Stimulated activated CD4-positive, alpha-beta T cell treated with anti-CD3 and anti-CD28 coated beads, TNF-alpha, amount 100 ng/mL, for 48 hours (primary cell): ENCODE data around the gene ELMOD1.

Experiments
- DNase-seq, 3 donors: peaks; one replicate each; pipeline ENCODE4 v3.0.0-alpha.2; 2020; ENCODE audit warnings: low read depth in 3 of 3

The ELMOD1 gene

DNA sequence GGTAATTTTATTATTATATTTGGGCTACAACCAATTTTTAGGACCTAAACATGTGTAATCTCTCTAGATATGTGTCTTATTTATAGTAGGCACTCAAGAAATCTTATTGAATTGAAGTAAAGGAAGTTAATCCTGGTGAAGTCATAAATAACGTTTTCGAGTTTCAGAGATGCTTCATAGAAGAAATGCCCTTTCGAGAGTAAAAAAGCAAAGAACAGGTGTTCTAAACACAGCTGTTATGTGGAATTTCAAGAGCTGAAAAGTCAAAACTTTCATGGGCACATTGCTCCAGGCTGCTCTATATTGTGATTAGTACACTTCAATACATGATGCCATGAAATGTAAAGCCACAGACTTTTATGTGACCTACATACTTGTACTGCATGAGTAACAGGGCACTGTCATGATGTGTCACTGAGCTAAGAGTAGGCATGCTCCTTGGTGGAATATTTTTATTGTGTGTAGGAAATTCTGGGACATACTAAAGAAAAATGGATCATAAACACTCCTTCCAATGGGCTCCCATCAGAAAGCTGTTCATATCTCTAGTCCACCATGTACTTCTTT is 7.2 kb upstream of the ELMOD1 start:
- DNase-seq = no peak

DNA sequence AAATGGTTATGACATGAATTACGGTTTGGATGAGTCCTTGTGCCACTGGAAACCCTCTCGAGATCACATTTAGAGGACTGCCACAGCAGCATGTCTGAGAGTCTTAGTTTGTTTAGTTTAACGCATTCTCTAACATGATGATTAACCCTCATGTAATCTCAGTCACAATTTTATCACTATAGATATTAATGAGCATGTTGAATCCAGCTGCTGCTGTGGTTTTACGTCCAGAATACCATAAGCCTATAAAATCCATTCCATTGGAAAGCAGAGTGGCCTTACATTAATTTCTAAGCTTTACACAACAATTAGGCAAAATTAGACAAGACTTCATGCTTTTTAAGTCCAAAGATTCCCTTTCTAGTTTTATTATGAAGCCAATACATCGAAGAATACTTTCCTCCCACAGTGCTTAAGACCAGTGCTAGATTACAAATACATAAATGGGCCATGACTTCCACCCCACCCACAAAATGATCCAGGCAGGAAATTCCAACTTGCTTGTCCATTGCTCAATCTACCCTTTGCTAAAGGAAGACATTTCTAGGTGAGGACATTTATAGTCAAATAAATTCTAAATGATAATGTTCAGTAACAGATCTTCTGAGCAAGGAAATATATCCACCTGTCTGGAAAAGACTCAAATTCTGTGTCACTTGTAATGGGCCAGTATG is 3.5 kb upstream of the ELMOD1 start:
- DNase-seq = no peak

DNA sequence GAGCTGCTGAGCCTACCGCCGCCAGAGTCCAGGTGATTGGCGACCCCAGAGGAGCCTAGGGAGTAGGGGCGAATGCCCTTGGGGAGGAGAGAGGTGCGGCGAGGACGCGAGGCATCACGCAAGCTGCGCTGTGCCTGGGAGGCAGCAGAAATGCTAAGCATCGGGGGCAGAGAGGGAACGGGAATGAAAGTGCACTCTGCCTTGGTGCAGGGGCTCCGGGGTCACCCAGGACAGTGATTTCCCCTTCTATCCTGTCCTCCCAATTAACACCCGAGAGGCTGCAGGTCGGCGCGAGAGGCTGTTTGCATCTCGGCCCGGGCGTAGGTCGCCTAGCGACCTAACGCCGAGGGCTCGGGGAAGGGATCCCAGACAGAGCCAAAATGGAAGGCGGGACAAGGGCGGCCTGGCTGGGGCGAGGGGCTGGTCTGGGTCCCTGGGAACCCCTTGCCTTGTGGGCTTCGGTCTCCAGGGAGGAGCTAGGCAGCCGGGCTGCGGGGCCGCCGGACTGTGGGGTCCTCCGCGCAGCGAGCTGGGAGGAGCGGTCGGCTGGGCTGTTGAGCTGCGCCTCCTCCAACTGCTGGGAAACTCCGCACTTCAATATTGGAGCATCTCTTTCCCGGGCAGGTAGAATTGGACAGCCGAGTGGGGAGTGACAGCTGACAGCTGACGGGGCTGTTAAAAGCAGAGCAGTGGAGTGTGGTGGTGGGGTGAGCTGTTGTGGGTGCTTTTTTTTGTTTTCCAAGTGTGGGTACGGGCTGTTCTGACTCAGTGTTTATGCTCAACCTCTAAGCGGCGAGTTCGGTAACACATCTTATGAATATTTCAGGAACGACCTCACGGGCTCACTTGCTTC is 657 bp downstream of the ELMOD1 start:
- DNase-seq = peak in 2 of 3 donors; percentile 12 to 33

DNA sequence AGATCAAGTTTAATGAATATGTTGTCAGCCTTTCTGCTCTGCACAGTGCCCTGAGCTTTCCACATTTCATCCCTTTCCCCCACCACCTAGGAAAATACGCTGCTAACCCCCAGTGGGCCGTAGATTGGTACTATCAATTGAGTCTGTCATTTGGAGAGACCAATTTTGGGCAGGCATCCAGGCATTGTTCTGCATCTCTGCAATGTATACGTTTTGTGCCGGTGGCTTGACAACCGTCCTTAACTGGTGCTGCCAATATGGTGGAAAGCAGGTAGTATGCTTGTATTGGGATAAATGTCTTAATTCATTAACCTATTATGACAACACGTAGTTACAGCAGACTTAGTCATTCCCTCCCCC is 1.3 kb downstream of the ELMOD1 start:
- DNase-seq = no peak

DNA sequence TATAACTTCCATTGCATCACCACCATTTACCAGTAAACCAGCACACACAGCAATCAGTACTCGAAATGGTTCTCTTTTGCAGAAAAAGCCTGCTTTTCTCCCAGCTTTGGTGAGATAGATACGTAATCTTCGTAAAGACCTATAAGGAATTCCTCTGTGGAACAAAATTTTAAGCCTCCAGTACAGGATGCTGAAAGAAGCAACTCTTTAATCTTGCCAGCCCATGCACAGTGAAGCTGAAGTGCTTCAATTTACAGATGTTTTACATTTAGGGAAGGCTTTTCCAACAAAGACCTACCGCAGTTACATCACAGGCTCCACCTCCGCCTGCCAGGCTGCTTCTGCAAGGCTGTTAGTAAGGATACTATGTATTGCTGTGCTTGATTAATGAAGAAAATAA is 1.9 kb downstream of the ELMOD1 start:
- no peak for DNase-seq

DNA sequence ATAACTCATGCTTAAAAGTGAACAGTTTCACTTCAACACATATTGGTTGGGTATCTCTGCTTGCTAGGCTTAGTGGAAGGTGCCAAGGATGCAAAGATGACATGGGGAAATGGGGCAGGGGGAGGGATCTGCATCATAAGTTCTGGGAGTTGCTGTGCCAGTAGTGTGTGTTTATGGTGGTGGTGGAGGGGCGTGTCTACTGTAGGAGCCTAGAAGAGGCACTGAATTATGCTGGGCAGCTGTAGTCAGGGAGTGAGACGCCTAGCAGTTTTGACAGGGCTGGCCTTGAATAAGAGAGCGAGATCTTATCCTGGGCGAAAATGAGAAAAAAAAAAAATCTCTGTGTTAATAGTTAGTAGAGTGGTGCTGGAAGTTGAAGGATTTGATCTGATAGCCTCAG is 3.0 kb downstream of the ELMOD1 start:
- no peak for DNase-seq

DNA sequence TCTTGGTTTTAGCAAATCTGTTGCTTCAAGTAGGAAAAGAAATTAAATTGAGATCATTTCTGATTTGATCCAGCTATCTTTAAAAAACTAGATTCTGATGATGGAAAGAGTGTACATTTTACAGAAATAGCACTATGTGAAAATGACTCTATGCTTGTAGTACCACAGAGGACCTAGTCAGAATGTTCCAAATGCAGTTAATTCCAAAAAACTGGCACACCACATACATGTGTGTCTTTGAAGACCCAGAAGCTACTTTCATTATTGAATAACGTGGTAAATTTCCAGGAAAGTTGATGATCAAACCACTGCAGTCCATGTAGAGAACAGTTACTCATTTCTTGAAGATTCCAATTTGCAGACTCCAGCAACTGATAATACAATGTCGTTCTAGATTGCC is 3.8 kb downstream of the ELMOD1 start:
- no peak for DNase-seq

DNA sequence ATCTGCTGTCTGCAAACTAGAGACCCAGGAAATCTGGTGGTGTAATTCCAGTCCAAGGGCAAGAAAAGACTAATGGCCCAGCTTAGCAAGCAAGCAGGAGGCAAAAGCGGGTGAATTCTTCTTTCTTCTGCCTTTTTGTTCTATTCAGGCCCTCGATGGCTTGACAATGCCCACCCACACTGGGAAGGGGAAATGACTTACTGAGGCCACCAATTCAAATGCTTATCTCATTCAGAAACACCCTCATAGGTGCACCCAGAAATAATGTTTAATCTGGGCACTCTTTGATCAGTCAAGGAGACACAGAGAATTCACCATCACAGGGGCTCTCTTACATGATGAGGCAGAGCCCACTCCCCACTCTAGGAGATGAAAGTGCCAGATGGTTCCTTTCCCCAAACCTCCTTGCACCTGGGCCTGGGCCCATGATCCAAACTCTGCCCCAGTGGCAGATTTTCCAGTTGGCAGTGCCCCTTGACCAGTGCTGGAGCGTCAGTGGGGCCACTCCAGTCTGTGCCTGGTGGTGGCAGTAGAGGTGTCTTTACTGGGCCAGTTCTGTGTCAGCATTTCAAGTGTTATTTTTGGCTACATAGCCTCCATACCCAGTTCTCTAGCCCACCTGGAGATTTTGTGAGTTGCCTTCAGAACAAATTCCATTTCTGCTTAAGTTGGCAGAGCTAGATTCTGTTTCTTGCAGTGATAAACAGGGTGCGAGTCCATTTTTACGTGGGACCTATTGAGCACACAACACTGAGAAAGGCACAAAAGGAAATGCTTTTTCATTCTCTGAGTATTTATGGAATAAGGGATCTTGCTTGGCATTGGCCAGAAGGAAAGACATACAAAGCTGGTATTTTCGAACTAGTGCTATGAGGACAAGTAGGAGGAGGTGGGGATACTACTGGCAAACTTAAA is 7.5 kb downstream of the ELMOD1 start:
- no peak for DNase-seq

DNA sequence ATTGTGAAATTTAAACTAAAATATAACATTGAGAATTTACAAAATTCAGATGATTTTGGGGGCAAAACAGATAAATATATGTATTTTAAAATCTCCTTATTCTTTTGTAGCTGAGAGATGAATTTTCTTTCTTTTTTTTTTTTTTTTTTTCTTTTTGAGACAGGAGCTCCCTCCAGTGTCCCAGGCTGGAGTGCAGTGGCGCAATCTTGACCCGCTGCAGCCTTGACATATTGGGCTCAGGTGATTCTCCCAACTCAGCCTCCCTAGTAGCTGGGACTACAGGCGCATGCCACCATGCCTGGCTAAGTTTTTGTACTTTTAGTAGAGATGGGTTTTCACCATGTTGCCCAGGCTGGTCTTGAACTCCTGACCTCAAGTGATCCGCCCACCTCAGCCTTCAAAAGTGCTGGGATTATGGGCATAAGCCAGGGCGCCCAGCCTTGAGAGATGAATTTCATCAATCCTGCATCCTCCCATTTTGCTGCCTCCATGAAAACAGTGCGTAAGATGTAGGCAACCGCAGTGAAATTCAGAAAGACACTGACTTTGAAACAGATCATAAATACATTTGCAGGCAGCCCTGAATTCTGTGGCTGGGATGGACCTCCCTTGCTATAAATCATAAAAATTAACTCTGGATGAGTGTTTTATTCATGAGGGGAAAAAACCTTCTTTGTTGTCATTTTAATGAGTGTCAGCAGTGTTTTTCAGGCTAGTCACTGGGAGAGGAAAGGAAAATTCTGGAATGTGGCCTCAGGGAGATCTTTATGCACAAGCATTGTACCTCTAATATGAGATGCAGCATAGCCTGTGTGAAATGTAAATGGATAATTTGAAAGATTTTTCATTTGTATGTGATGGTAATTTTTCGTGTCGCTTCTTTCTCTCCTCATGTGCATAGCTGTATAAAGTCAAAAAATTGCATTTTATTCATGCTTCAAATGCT is 14.4 kb downstream of the ELMOD1 start:
- no peak for DNase-seq

DNA sequence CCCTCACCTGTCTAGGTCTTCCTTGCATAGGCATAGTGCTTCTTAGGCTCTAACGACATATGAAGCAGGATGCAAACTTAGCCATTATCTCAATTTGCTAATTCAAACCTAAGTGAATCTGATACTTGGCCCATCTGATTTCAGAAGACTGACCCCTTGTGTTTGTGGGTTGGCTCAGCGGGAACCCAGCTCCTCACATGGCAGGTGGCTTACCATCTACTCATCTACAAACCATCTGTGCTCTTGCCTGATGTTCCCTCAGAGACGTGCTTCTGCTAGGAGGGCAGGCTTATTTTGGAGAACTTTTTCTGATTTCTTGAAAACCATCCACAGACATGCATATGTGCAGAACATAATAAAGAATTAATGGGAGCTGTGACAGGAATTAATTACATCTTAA is 15.2 kb downstream of the ELMOD1 start:
- no peak for DNase-seq

DNA sequence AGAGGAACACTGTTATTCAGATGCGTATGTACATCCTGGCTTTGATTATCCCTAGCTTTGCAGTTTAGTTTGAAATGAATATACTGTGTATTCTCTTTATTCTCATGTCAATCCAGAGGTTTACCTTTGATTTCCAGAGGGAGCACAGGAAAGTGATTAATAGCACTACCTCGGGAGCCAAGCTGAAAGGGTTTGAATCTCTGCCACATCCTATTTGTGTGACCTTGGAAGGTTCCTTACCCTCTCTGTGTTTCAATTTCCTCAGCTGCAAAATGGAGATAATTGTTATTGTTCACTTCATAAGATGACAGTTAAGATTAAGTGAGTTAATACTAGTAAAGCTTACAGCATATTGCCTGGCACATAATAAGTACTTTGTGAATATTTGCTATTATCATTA is 17.9 kb downstream of the ELMOD1 start:
- no peak for DNase-seq

DNA sequence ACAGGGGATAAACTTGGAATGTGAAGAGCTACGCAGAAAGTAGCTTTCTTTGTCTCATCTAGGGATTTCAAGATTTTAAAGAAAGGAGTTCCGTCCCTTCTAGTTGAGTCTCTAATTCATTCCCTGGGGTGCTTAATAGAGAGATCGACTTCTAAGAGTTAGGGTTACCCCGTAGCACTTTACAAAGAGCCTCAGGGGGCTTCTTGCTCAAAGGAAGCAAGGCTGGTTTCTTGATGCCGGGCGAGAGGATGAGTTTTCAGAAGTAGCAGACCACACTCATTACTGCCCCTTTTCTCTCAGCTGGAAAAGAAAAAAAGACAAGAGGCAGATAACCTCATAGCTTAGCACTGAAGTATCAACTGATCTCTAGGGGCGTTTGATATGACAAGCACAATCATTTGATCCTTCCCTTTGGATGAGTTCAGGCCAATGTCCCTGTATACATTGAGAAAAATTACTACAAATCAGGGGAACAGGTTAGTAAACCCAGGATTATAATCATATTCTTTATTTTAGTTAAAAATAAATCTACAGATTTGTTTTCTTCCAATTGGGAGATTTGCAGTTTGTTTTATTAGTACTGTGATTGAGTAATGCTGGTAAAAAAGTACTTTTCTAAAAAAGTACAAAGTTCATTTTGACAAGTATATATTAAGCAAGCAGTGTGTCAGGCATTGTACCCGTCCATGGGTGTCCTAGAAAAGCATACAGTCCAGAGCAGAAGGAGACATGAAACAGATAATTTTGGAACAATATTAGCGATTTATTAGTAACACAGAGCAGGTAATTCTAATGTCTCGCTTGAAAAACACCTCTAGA is 18.7 kb downstream of the ELMOD1 start:
- DNase-seq = no peak

DNA sequence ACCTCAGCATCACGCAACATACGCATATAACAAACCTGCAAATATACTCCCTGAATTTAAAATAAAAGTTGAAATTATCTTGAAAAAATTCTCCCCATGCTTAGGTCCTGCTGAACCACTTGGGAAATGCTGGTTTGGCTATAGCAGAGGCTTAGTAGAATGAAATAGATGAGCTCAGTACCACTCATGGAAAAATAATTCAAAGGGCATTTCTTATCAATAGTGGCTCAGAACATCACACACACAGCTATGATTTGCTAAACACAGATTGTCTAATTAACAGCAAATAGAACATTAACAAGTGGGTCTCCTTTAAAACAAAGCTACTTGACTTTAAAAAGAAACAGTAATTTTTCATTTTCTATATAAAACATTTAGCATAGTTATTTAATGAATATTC is 21.5 kb downstream of the ELMOD1 start:
- no peak for DNase-seq

DNA sequence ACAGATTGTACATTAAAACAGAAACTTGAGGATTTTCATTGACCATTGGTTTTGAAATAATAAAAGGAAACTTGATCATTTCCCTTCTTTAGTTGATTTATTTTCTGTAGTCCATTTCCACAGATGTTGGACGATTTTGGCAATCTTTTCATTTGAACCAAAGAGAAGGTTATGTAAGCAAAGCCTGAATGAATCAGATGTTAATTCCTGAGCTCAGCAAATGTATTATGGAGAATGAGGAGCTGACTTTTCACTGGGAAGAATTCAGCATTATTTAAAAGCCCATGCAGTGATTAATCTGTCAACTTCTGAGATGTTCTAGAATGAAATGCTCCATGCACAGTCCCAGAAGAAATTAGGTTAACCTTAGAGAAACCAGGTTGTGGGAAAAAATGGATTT is 29.0 kb downstream of the ELMOD1 start:
- DNase-seq = no peak

DNA sequence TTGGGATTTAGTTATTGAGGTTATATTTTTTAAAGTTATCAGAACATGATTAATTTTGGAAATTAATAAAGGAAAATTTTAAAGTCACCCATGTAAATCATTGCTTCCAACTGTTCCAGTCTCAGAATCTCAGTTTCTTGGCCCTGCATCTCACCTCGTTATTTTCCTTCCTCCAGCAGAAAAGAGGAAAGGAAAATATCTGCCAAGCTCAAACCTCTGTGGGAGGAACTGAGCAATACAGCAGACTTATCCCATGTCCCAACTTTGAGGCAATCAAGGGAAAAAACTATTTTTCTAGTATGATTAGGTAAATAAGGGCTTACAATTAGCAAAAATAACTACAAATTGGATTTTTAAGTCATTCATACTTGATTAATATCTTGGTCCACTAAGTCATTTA is 30.1 kb downstream of the ELMOD1 start:
- DNase-seq = no peak

DNA sequence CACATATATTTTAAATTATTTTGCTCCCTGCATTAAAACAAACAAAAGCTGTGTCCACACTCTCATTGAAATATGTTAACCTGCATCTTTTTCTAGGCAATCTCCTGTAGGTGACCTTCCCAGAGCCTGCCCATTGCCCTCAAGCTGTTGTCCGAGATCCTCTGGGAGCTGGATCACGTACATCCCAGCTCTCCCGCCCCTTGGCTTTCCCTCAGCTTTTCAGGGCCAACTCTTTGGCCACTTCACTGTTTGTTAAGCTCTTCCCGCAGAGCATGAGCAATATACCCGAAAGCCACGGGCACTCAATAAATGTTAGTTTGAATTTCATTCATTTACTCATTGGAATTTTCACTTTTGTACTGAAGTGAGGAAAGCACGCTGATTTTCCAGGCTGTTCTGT is 32.2 kb downstream of the ELMOD1 start:
- DNase-seq = no peak

DNA sequence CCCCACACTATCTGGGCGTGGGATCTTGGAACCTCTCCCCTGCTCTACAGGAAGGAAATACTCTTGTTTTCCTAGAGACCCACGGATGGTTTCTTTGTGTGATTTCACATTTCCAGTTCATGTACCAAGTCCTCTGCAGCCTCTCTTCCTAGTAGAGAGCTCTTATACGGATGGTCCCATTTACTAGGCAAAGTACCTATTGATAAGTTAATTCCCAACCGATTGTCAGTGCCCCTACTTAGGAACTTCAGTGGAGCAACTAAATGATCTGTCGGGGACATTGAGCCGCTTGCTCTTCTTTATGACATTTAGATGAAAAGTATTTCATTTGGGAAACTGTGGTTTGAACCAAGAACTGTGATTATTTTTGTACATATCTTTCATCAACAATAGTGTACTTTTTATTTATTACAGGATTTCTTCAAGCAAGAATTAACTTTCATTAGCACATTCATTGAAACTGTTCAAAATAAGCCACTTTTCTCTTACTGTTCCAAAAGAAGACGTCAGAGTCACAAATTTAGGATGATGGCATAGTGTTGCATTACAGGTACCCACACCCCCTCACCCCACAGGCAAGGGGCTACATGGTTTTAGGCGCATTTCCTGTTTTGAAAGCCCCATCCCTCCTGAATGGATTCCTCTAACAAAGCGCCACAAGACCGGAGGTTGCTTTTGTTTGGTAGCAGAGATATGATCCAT is 34.2 kb downstream of the ELMOD1 start:
- no peak for DNase-seq

DNA sequence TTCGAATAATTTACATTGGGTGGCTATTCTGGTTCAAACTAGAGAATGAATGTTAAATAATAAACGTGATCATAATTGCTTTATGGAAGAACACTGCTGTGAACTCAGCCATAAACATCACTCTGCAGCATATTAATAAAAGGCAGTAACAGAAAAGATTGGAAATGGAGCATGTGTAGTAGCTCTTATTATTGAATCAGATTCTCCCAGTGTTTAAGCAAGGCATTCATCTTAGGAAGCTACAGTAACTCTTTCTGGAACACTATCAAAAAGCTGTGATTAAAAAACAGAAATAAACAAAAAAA is 34.7 kb downstream of the ELMOD1 start:
- DNase-seq = no peak

DNA sequence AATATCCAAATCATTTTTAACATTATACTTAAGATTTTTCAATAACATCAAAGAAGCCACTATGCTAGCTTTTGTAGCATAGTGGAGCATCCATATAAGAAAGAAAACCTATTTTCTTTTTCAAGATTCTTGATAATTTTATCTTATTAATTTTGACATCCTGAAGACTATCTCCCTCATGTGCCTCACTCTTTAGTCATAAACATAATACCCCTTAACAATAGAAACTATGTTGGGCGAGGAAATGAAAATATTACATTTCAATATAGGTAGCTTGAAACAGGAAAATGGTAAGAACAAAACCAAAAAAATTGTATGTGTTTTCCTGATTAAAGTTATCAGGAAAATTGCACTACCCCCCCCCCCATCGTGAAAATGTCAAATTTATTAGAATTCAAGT is 40.1 kb downstream of the ELMOD1 start:
- DNase-seq = no peak

DNA sequence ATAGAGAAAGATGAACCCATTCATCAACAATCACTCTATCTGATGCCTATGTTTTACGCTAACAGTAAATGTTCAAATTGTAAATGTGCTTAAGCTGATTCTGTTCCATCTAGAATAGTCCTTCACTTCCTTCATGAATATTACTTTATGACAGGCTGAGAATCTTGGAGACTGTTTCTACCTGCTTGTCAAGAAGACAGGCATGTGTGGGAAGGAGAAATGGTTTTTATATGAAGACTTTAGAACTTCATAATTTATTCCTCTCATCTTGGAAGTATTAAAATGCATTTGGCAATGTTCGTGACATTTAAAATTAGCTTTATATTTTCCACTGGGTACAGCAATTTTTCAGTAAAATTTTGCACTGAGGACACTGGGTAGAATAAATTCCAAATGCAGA is 41.0 kb downstream of the ELMOD1 start:
- no peak for DNase-seq
